RPMI7951 (cell line): ENCODE results near the gene USP40. TPM values are rescaled to one million over a fixed set of nuclear protein-coding genes. Genes with fewer than 3 reads are reported as not detected.
"Not testable (repeated sequence)": the region's sequence is repeated elsewhere in the genome, so short reads cannot be mapped to it uniquely, and the experiment has no call there.

Experiments used
- DNase-seq: peaks from one replicate; pipeline ENCODE4 v3.0.0-alpha.2; 2012; ENCODE audit warnings: low read depth
- total RNA-seq: library from RNA; depleted of rRNA; stranded (reverse); fragments of >200 nt; shearing (Covaris generic); gene quantifications from 2 replicates; pipeline ENCODE4 v1.2.3, GENCODE V29; 2014; rRNA removed

The USP40 gene
- 26.0 and 30.8 TPM in 2 replicates for total RNA-seq

GRCh38 chr2:233566141-233566956, at the start of gene USP40:
Gene USP40 (minus strand): TSS chr2:233566782. CDS start chr2:233565554, 1,228 bp downstream.
- DNase-seq: peak; percentile 90

GRCh38 chr2:233611284-233611683, 44.7 kb upstream of the USP40 start:
- no peak for DNase-seq

GRCh38 chr2:233605680-233606079, 39.1 kb upstream of the USP40 start:
- DNase-seq: no peak

GRCh38 chr2:233604826-233605225, 38.2 kb upstream of the USP40 start:
- no peak for DNase-seq

GRCh38 chr2:233603520-233603919, 36.9 kb upstream of the USP40 start:
- no peak for DNase-seq

GRCh38 chr2:233602076-233602475, 35.5 kb upstream of the USP40 start:
- no peak for DNase-seq

- DNase-seq: peak; percentile 37
These were observed 33.8 kb upstream of the USP40 start for GRCh38 chr2:233600386-233600785.

- DNase-seq: no peak
These were observed 32.4 kb upstream of the USP40 start for GRCh38 chr2:233598952-233599351.

GRCh38 chr2:233597522-233597921, 30.9 kb upstream of the USP40 start:
- DNase-seq: no peak

GRCh38 chr2:233593201-233593600, 26.6 kb upstream of the USP40 start:
- DNase-seq: peak; percentile 63

- DNase-seq: not testable (repeated sequence)
These were observed 26.1 kb upstream of the USP40 start for GRCh38 chr2:233592706-233593105.

- no peak for DNase-seq
These were observed 21.8 kb upstream of the USP40 start for GRCh38 chr2:233588400-233588799.

- DNase-seq: no peak
These were observed 17.6 kb upstream of the USP40 start for GRCh38 chr2:233584210-233584609.

GRCh38 chr2:233583217-233583965, 16.8 kb upstream of the USP40 start:
- DNase-seq: not testable (repeated sequence)

- not testable (repeated sequence) for DNase-seq
These were observed 10.8 kb upstream of the USP40 start for GRCh38 chr2:233577341-233577740.

- DNase-seq: no peak
These were observed 5.9 kb upstream of the USP40 start for GRCh38 chr2:233572468-233572867.

GRCh38 chr2:233571462-233571861, 4.9 kb upstream of the USP40 start:
- no peak for DNase-seq

- no peak for DNase-seq
These were observed 4.4 kb upstream of the USP40 start for GRCh38 chr2:233571001-233571400.

- no peak for DNase-seq
These were observed 869 bp downstream of the USP40 start for GRCh38 chr2:233565685-233566140.

- DNase-seq: peak; percentile 22
These were observed 2.7 kb downstream of the USP40 start for GRCh38 chr2:233563663-233564430.

GRCh38 chr2:233556881-233557736, 9.5 kb downstream of the USP40 start:
- peak; percentile 69 for DNase-seq
